Measurements from ENCODE around the gene TGFBR2.

TGFBR2 gene

GRCh38 chr3:30567139-30567753 is 39.2 kb upstream of the TGFBR2 start:
- Histone ChIP-seq H3K4me2 (ENCODE audit: low read depth, low read length, poor library complexity, severe bottlenecking) (no peak overlapping the region), H3F3A (ENCODE audit: low read depth) (no peaks in the 10 kb centered on the region), H4K20me1 (ENCODE audit: insufficient read depth, low read length, poor library complexity, severe bottlenecking) (no peaks in the 10 kb centered on the region), H3K27me3 (ENCODE audit: insufficient read depth, low read length, poor library complexity, severe bottlenecking) (no peaks in the 10 kb centered on the region), H3K9ac (ENCODE audit: low read depth, low read length, poor library complexity, severe bottlenecking) (no peak overlapping the region), H3K9me3 (ENCODE audit: insufficient read depth, low read depth, low read length) (no peaks in the 10 kb centered on the region), H2AFZ (ENCODE audit: low read length) (no peak overlapping the region; the same call in 1 of the 2 replicates), H3K4me3 (ENCODE audit: low read length, poor library complexity, severe bottlenecking) (no peak overlapping the region), H3K79me2 (ENCODE audit: insufficient read depth, low read length) (no peaks in the 10 kb centered on the region), H3K36me3 (ENCODE audit: insufficient read depth, low read length) (no peaks in the 10 kb centered on the region), H3K4me1 (ENCODE audit: insufficient read depth, low read length, poor library complexity, severe bottlenecking) (no peaks in the 10 kb centered on the region), H3K9me2 (replicated peaks; ENCODE audit: low read depth, low read length) (no peaks in the 10 kb centered on the region)
- TF ChIP-seq EZH2phosphoT487 (IDR thresholded peaks at IDR 0.05; ENCODE audit: borderline replicate concordance) (no peak), CTCF (conservative IDR thresholded peaks at IDR 0.05; ENCODE audit: low read length) (peak; percentile 29)

GRCh38 chr3:30576946-30577345 is 29.5 kb upstream of the TGFBR2 start:
- Histone ChIP-seq H3K36me3 (ENCODE audit: insufficient read depth, low read length) (no peaks in the 10 kb centered on the region), H3K4me1 (ENCODE audit: insufficient read depth, low read length, poor library complexity, severe bottlenecking) (peaks cover 12% of the 10 kb centered on the region), H3K9me2 (replicated peaks; ENCODE audit: low read depth, low read length) (no peaks in the 10 kb centered on the region), H3K4me2 (ENCODE audit: low read depth, low read length, poor library complexity, severe bottlenecking) (no peak overlapping the region), H3K9ac (ENCODE audit: low read depth, low read length, poor library complexity, severe bottlenecking) (no peak overlapping the region), H3K79me2 (ENCODE audit: insufficient read depth, low read length) (no peaks in the 10 kb centered on the region), H3K9me3 (ENCODE audit: insufficient read depth, low read depth, low read length) (no peaks in the 10 kb centered on the region), H3F3A (ENCODE audit: low read depth) (no peaks in the 10 kb centered on the region), H4K20me1 (ENCODE audit: insufficient read depth, low read length, poor library complexity, severe bottlenecking) (no peaks in the 10 kb centered on the region), H3K27me3 (ENCODE audit: insufficient read depth, low read length, poor library complexity, severe bottlenecking) (no peaks in the 10 kb centered on the region), H3K4me3 (ENCODE audit: low read length, poor library complexity, severe bottlenecking) (no peak overlapping the region), H2AFZ (ENCODE audit: low read length) (no peak overlapping the region)
- no peak for TF ChIP-seq CTCF (conservative IDR thresholded peaks at IDR 0.05; ENCODE audit: low read length)

GRCh38 chr3:30577788-30578187 is 28.6 kb upstream of the TGFBR2 start:
- Histone ChIP-seq H3K9me2 (replicated peaks; ENCODE audit: low read depth, low read length) (no peaks in the 10 kb centered on the region), H3K4me1 (ENCODE audit: insufficient read depth, low read length, poor library complexity, severe bottlenecking) (peaks cover 12% of the 10 kb centered on the region), H3K9me3 (ENCODE audit: insufficient read depth, low read depth, low read length) (no peaks in the 10 kb centered on the region), H3F3A (ENCODE audit: low read depth) (no peaks in the 10 kb centered on the region), H3K4me3 (ENCODE audit: low read length, poor library complexity, severe bottlenecking) (no peak overlapping the region), H4K20me1 (ENCODE audit: insufficient read depth, low read length, poor library complexity, severe bottlenecking) (no peaks in the 10 kb centered on the region), H3K79me2 (ENCODE audit: insufficient read depth, low read length) (no peaks in the 10 kb centered on the region), H3K27me3 (ENCODE audit: insufficient read depth, low read length, poor library complexity, severe bottlenecking) (no peaks in the 10 kb centered on the region), H2AFZ (ENCODE audit: low read length) (no peak overlapping the region), H3K9ac (ENCODE audit: low read depth, low read length, poor library complexity, severe bottlenecking) (no peak overlapping the region), H3K36me3 (ENCODE audit: insufficient read depth, low read length) (no peaks in the 10 kb centered on the region), H3K4me2 (ENCODE audit: low read depth, low read length, poor library complexity, severe bottlenecking) (no peak overlapping the region)
- TF ChIP-seq CTCF (conservative IDR thresholded peaks at IDR 0.05; ENCODE audit: low read length) = no peak
- TF ChIP-seq EZH2phosphoT487 (IDR thresholded peaks at IDR 0.05; ENCODE audit: borderline replicate concordance) = no peak
